PC-3 (cell line): ENCODE data around the gene ACAD8.

Experiments
- CTCF ChIP-seq: fragments of 300-600 bp; sonication (generic); conservative IDR thresholded peaks from 2 replicates; pipeline ENCODE4 v1.5.1; 2017; ENCODE audit warnings: antibody characterized with exemption, low read depth, mild to moderate bottlenecking, low read length
- EZH2 ChIP-seq: fragments of 300-600 bp; sonication (generic); IDR thresholded peaks from one replicate; pipeline ENCODE4 v1.6.1; 2017; ENCODE audit warnings: antibody characterized with exemption, mild to moderate bottlenecking, low read length; ENCODE audit not compliant: unreplicated experiment

GRCh38 chr11:134264966-134265764 lies 11.8 kb downstream of the ACAD8 start:
- TF ChIP-seq CTCF (no peak), EZH2 (no peak)
